ENCODE results near the gene POLD3. TPM values are rescaled to one million over a fixed set of nuclear protein-coding genes. Genes with fewer than 3 reads are reported as not detected.

The POLD3 gene
- total RNA-seq, 4 donors from 2014 or later, result 9.0 to 21.9 (median 12.8) TPM

GRCh38 chr11:74551754-74552145 lies 40.6 kb upstream of the POLD3 start:
- H3K36me3 ChIP-seq, result no peaks in the 10 kb centered on the region
- no peak for DNase-seq (ENCODE audit: low spot score in 2 of 2)
- no peaks in the 10 kb centered on the region for H3K27me3 ChIP-seq
- no peaks in the 10 kb centered on the region for H3K9me3 ChIP-seq
- TF ChIP-seq POLR2A (IDR thresholded peaks at IDR 0.05) (no peak), CTCF (IDR thresholded peaks at IDR 0.05) (no peak), EP300 (IDR thresholded peaks at IDR 0.05) (no peak)
- H3K4me3 ChIP-seq, result no peak overlapping the region
- H3K27ac ChIP-seq, result no peak overlapping the region
- H3K4me1 ChIP-seq, result no peaks in the 10 kb centered on the region

- no peaks in the 10 kb centered on the region for H3K36me3 ChIP-seq
- peaks cover 0 to 20% (median 0%) of the 10 kb centered on the region in 4 donors for H3K9me3 ChIP-seq
- H3K27ac ChIP-seq, result no peak overlapping the region
- no peaks in the 10 kb centered on the region for H3K4me1 ChIP-seq
- TF ChIP-seq CTCF (IDR thresholded peaks at IDR 0.05) (no peak), POLR2A (IDR thresholded peaks at IDR 0.05) (no peak), EP300 (IDR thresholded peaks at IDR 0.05) (no peak)
- no peak overlapping the region for H3K4me3 ChIP-seq
- 92 to 100% methylated on average over 3 of the region's 3 CpGs for WGBS, 2 donors
- DNase-seq (ENCODE audit: low spot score in 2 of 2), result no peak
- H3K27me3 ChIP-seq, result no peaks in the 10 kb centered on the region
These were observed 34.9 kb upstream of the POLD3 start for GRCh38 chr11:74557526-74557925.

DNA sequence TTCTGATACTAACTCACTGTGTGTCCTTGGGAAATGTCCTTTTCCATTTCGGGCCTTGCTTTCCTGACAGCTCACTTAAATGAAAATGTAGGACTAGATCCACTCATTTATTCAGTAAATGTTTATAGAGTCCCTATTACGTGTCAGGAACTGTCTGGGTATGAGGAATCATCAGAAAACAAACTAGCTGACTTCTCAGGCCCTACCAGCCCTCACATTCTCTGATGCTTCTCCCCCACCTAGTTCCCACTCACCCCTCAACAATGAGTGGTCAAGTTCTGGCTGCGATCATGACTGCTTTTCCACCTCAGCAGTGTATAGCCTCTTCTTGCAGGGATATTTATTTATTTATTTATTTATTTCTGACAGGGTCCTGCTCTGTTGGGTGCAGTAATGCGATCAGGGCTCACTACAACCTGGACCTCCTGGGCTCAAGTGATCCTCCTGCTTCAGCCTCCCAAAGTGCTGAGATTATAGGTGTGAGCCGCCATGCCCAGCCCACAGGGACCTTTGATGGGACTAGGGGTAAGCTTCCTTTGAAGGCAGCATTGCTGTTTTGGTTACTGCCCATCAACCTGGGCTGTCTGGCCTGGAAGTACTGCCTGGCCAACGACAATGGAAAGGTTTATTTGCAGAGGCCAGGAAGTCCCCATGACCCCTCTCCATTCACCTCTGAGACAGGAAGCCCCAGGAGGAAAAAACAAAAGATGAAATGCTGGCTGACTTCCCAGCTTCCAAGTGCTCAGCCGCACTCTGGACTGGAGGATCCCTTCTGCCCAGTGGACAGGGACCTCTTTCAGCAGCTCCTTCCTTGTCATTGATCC lies 33.1 kb upstream of the POLD3 start:
- H3K27ac ChIP-seq, result no peak overlapping the region
- WGBS, 2 donors, result 69 to 76% methylated on average over 7 of the region's 7 CpGs
- no peaks in the 10 kb centered on the region for H3K27me3 ChIP-seq
- H3K9me3 ChIP-seq, result peaks cover 0 to 20% (median 0%) of the 10 kb centered on the region in 4 donors
- DNase-seq (ENCODE audit: low spot score in 2 of 2), result no peak
- no peak for TF ChIP-seq CTCF (IDR thresholded peaks at IDR 0.05)
- no peaks in the 10 kb centered on the region for H3K4me1 ChIP-seq
- H3K4me3 ChIP-seq, result no peak overlapping the region
- H3K36me3 ChIP-seq, result no peaks in the 10 kb centered on the region

DNA sequence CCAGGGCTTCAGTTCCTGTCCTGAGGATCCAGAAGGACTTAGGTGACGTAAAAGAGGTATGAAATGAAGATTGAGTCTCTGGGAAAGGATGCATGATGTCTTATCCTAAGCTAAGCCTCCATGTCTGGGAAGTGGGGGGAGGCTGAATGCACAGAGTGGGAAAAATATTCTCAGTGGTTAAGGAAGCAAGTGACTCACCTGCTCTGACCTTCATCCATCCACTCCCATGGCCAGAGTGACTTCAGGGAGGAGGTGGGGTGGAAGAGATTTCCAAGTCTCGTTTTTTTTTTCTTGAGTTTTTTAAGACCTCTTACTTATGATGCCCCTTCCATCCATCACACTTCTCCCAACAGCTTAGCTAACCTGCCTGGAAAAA lies 32.5 kb upstream of the POLD3 start:
- Histone ChIP-seq H3K9me3 (peaks cover 0 to 20% (median 0%) of the 10 kb centered on the region in 4 donors), H3K4me1 (no peaks in the 10 kb centered on the region), H3K27me3 (no peaks in the 10 kb centered on the region), H3K4me3 (no peak overlapping the region), H3K27ac (no peak overlapping the region), H3K36me3 (no peaks in the 10 kb centered on the region)
- TF ChIP-seq EP300 (IDR thresholded peaks at IDR 0.05) (no peak), POLR2A (IDR thresholded peaks at IDR 0.05) (no peak), CTCF (IDR thresholded peaks at IDR 0.05) (no peak)
- 71 to 79% methylated on average over 2 of the region's 2 CpGs for WGBS, 2 donors
- DNase-seq (ENCODE audit: low spot score in 2 of 2), result no peak

- Histone ChIP-seq H3K36me3 (no peaks in the 10 kb centered on the region), H3K4me3 (no peak overlapping the region), H3K27ac (no peak overlapping the region), H3K4me1 (no peaks in the 10 kb centered on the region), H3K9me3 (peaks cover 0 to 9% (median 0%) of the 10 kb centered on the region in 4 donors), H3K27me3 (no peaks in the 10 kb centered on the region)
- DNase-seq (ENCODE audit: low spot score in 2 of 2), result no peak
- 87 to 90% methylated on average over 5 of the region's 5 CpGs for WGBS, 2 donors
- TF ChIP-seq EP300 (IDR thresholded peaks at IDR 0.05), result no peak
- TF ChIP-seq CTCF (IDR thresholded peaks at IDR 0.05), result no peak
- no peak for TF ChIP-seq POLR2A (IDR thresholded peaks at IDR 0.05)
These were observed 26.0 kb upstream of the POLD3 start for GRCh38 chr11:74566146-74566960.

Data from tibial nerve (tissue), 4 donors.